ENCODE results near the gene ZNF212.
"Not testable (repeated sequence)": the region's sequence is repeated elsewhere in the genome, so short reads cannot be mapped to it uniquely, and the experiment has no call there.

ZNF212 gene

DNA sequence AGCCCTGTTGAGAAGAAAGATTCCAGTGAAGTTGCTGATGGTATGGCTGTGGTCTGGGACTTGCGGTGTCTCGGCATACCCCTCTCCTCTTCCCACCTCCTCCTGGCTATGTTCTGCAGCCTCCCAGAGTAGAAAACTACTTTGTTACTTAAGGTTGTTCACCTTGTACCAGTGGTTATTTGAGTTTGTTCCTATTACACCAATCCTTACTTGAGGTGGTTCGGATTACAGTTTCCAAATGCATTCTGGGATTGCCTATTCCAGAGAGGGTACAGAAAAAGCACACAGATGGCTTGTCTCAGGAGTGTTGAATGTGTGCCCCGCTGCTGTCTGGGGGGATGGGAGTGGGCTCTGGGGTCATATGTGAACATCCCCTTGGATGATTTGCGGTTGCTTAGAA lies 15.7 kb downstream of the ZNF212 start:
- peaks cover 60% of the 10 kb centered on the region for H3K36me3 Mint-ChIP-seq
- H3K4me3 Mint-ChIP-seq = no peak overlapping the region
- no peak overlapping the region for H3K27ac Mint-ChIP-seq
- DNase-seq (ENCODE audit: low spot score in 2 of 2) = no peak
- no peak for ATAC-seq
- H3K9me3 Mint-ChIP-seq = no peaks in the 10 kb centered on the region
- H3K4me1 Mint-ChIP-seq = no peaks in the 10 kb centered on the region

DNA sequence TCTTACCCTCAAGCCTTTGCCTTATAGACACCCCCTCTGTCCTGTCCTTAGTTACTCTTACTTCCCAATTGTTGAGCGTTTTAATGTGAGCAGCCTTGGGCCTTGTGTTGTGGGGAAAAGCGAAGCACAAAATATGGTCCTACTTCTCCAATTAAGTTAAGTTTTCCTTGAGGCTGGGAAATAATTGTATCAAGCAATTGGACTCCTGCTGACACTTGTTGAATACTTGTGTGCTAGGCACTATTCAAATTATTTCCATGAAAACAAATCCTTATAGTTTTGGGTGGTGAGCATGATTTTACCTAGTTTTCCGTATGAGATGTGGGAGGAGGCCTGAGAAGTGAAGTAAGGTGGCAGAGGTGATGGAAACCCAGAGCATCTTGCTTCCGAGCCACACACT lies 17.1 kb downstream of the ZNF212 start:
- Mint-ChIP-seq H3K27ac (peak overlapping the region; percentile 27), H3K4me3 (no peak overlapping the region), H3K36me3 (peaks cover 50% of the 10 kb centered on the region), H3K9me3 (no peaks in the 10 kb centered on the region), H3K4me1 (peaks cover 14% of the 10 kb centered on the region)
- ATAC-seq (no peak), DNase-seq (ENCODE audit: low spot score in 2 of 2) (no peak)

DNA sequence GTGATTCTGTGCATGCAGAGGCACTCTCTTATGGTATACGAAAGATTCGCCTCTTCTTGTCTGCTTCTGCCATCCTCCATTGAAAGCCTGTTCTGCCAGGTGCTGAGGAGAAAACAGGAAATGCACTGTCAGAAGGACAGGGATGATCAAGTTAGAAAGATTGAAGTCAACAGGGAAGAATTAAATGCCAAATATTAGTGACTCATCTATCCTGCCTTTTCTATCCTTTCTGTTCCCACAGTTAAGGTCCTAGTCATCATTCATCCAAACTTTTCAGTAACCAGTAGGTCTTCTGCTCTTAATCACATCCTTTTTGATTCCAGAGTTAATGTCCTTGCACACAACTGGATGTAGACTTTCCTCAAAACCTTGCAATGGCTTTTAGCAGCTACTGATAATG lies 17.7 kb downstream of the ZNF212 start:
- H3K27ac Mint-ChIP-seq = peak overlapping the region; percentile 27
- ATAC-seq = no peak

DNA sequence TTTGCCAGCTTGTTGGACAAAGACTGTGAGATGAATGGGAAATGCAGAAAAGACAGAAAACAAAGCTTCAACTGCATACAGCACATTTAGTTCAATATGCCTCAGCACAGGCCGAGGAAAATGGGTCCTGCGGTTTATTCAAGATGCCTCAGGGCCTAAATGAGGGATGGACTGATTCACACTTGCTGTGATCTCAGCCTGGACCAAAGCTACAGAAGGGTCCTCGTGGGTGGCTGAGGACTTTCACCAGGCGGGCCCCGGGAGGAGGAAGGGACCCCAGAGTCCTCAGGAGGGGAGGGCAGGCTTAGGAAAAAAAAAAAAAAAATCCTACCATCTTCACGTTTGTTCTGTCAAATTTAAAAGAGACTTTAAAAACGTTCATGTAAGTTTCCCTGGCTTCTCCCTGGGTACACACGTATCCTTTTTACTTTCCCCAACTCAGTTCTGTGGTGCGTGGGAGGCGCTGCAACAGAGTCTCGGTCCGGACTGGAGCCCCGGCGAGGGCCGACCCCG lies 21.9 kb downstream of the ZNF212 start:
- DNase-seq (ENCODE audit: low spot score in 2 of 2) = peak in 1 of 2 donors; percentile 16
- H3K4me3 Mint-ChIP-seq = peak overlapping the region; percentile 81
- peaks cover 43% of the 10 kb centered on the region for H3K4me1 Mint-ChIP-seq
- no peaks in the 10 kb centered on the region for H3K9me3 Mint-ChIP-seq
- peaks cover 27% of the 10 kb centered on the region for H3K36me3 Mint-ChIP-seq
- H3K27ac Mint-ChIP-seq = peak overlapping the region; percentile 96
- peak; percentile 66 for ATAC-seq

More for the DNA sequence above, 17.7 kb downstream of the ZNF212 start:
- Mint-ChIP-seq H3K36me3 (peaks cover 47% of the 10 kb centered on the region), H3K4me1 (peaks cover 17% of the 10 kb centered on the region), H3K9me3 (no peaks in the 10 kb centered on the region), H3K4me3 (no peak overlapping the region)
- DNase-seq (ENCODE audit: low spot score in 2 of 2) = no peak

DNA sequence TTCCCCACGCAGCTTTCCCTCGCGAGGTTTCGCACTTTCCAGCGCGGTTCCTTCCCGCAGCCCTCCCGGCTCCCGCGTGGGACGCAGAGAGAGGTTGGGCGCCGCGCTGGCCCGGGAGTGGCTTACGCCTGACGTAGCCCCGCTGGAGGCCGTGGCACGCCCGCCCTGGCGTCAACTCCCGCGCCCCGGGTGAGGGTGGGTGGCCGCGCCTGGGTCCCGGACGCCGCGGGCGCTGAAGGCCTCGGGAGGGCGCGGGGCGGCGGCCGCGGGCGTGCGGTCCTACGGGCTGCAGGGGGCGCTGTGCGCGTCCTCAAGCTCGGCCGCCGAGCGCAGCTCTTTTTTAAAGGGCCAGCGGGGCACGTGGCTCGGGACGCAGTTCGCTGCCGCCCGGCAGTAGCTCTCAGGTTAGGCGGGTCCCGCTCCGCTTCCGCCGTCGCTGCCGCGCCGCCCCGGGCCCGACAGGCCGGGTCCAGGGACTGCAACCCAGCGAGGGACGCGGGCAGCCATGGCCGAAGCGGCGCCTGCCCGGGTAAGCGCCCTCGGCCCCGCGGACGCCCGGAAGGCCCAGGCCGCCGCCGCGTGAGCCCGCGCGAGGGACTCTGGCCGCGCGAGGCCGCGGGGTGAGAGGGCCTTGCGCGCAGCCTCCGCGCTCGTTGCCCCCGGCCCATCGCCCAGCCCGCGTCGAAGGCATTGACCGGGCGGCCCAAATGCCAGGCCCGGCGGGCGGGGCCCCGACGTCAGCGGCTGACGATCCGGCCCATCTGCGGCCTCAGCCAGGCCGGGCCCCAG lies 22.6 kb downstream of the ZNF212 start, which contains the start of gene ZNF783:
Gene ZNF783 (plus strand): TSS at position 368 of the 789 bp plus-strand sequence. CDS start 138 bp downstream, at position 506.
- no peaks in the 10 kb centered on the region for H3K9me3 Mint-ChIP-seq
- H3K27ac Mint-ChIP-seq = peak within 1 kb of the TSS; percentile 96
- DNase-seq (ENCODE audit: low spot score in 2 of 2) (peak; percentile 80 to 90), ATAC-seq (peak; percentile 90)
- peaks cover 43% of the 10 kb centered on the region for H3K4me1 Mint-ChIP-seq
- H3K4me3 Mint-ChIP-seq = peak within 1 kb of the TSS; percentile 81
- peaks cover 33% of the 10 kb centered on the region for H3K36me3 Mint-ChIP-seq

DNA sequence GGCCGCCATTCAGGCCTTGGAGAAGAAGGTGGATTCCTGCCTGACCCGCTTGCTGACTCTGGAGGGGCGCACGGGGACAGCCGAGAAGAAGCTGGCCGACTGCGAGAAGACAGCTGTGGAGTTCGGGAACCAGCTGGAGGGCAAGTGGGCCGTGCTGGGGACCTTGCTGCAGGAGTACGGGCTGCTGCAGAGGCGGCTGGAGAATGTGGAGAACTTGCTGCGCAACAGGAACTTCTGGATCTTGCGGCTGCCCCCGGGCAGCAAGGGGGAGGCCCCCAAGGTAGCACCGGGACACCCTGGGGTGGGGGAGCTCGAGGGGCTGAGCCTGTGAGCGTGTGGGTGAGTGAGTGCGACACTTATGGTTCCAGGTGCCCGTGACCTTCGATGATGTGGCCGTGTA lies 27.0 kb downstream of the ZNF212 start:
- Mint-ChIP-seq H3K27ac (peak overlapping the region; percentile 90), H3K36me3 (peaks cover 75% of the 10 kb centered on the region)

DNA sequence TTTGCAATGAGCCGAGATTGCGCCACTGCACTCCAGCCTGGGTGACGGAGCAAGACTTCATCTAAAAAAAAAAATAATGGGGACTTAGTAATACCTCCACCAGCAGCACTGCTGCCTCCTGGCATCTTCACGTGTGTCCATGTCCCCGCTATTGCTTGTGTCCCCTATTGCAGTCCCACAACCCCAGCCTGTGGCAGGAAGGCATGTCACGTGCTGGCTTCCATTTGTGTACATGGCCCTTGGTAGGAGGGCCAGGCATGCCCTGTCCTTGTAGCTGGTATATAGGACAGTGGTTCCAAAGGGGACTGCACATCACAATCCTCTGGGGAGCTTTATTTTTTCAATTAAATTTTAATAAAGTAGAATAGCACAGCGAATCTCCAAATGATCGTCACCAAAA lies 28.3 kb downstream of the ZNF212 start:
- DNase-seq (ENCODE audit: low spot score in 2 of 2) (no peak), ATAC-seq (no peak)
- Mint-ChIP-seq H3K4me3 (no peak overlapping the region), H3K4me1 (peaks cover 26% of the 10 kb centered on the region), H3K36me3 (peaks cover 84% of the 10 kb centered on the region), H3K27ac (no peak overlapping the region), H3K9me3 (no peaks in the 10 kb centered on the region)

More for the DNA sequence above, 27.0 kb downstream of the ZNF212 start:
- Mint-ChIP-seq H3K9me3 (no peaks in the 10 kb centered on the region), H3K4me1 (peaks cover 30% of the 10 kb centered on the region), H3K4me3 (no peak overlapping the region)
- DNase-seq (ENCODE audit: low spot score in 2 of 2) (no peak), ATAC-seq (no peak)

DNA sequence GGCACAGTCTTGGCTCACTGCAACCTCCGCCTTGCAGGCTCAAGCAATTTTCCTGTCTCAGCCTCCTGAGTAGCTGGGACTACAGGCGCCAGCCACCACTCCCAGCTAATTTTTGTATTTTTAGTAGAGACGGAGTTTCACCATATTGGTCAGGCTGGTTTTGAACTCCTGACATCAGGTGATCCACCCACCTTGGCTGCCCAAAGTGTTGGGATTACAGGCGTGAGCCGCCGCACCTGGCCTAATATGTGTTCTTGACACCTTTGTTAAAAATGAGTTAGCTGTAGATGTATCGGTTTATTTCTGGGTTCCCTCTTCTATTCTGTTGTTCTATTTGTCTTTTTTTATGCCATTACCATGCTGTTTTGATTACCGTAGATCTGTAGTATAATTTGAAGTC lies 35.0 kb downstream of the ZNF212 start:
- H3K4me1 Mint-ChIP-seq; H3K4me3 Mint-ChIP-seq; DNase-seq (ENCODE audit: low spot score in 2 of 2); H3K27ac Mint-ChIP-seq; H3K9me3 Mint-ChIP-seq; ATAC-seq: not testable (repeated sequence)
- H3K36me3 Mint-ChIP-seq = peaks cover 100% of the 10 kb centered on the region

DNA sequence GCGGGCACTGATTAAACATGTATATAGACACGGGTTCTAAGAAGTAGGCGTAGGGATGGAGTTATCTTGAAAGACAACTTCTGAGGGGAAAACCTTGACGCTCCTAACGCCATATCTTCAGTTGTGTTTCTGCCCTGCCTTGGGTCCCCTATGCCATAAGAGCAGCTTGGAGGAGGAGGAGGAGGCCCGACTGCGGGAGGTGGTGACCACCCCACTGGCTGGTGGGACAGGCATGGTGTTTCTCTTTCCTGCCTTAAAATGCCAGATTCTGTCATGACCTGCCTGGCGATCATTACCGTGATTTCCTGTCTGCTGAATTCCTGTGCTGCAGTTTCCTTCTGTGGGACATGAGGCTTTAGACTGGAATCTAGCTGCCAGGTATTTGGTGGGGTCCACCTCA lies 38.4 kb downstream of the ZNF212 start:
- ATAC-seq (no peak), DNase-seq (ENCODE audit: low spot score in 2 of 2) (no peak)
- Mint-ChIP-seq H3K27ac (peak overlapping the region; percentile 72), H3K4me3 (no peak overlapping the region), H3K36me3 (peaks cover 81% of the 10 kb centered on the region), H3K4me1 (peaks cover 6% of the 10 kb centered on the region), H3K9me3 (no peaks in the 10 kb centered on the region)

DNA sequence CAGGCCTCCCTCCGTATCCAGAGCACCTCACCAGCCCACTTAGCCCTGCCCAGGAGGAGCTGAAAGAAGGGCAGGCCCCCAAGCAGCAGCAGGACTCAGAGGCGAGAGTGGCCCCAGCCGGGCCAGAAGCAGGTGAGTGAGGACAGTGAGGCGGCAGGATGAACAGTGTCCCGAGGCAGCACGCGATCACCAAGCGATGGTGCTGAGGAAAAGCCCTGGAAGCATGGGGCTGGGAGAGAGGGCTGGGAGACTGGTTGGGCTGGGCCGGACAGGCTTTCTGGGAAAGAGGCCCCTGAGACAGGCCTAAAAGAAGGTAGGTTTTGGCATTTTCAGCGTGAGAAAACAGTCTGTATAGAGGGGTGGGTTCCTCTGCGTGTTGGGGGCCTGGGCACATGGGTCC lies 38.9 kb downstream of the ZNF212 start:
- ATAC-seq = no peak
- Mint-ChIP-seq H3K9me3 (no peaks in the 10 kb centered on the region), H3K27ac (peak overlapping the region; percentile 72), H3K4me1 (peaks cover 6% of the 10 kb centered on the region), H3K36me3 (peaks cover 76% of the 10 kb centered on the region), H3K4me3 (no peak overlapping the region)
- no peak for DNase-seq (ENCODE audit: low spot score in 2 of 2)

DNA sequence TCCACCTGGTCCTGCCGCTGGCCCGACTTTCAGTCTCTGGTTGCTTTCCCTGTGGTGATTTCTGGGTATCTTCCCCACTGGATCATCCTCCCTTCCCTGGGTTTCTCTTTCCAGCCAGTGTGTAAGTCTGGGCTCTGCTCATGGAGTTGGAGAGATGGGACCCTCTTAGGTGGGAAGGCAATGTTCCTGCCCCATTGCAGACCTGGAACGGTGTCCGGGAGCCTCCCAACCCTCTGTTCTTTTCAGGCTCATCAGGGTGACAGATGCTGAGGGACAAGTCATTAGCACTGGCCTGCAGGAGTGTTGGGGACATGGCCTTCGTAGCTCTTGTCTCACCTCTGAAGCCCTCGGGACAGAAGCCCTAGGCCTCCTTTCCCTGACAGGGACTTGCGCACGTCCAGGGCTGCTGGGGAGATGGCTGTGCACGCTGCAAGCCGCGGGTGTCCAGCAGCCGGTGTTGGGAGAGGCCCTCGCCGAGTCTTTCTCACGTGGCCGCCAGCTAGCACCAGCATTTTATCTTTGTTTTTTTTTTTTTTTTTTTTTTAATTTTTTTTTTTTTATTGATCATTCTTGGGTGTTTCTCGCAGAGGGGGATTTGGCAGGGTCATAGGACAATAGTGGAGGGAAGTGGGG lies 39.8 kb downstream of the ZNF212 start:
- H3K27ac Mint-ChIP-seq = no peak overlapping the region
- peaks cover 9% of the 10 kb centered on the region for H3K4me1 Mint-ChIP-seq
- H3K36me3 Mint-ChIP-seq = peaks cover 68% of the 10 kb centered on the region
- ATAC-seq = no peak
- H3K9me3 Mint-ChIP-seq = no peaks in the 10 kb centered on the region
- H3K4me3 Mint-ChIP-seq = no peak overlapping the region
- DNase-seq (ENCODE audit: low spot score in 2 of 2) = no peak

DNA sequence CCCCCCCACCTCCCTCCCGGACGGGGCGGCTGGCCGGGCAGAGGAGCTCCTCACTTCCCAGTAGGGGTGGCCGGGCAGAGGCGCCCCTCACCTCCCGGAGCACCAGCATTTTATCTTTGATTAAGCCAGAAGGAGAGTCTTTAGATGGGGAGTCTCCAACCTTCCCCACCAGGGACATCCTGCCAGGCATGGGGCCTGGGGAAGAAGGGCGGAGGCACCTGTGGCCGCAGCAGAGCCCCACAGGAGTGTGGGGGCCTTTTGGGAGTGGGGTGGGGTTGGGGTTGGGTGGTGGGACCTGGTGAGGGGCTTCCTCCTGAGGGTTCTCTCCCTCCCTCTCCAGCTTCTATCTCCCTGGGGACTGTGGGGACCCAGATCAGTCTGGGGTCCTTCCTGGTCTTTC lies 40.7 kb downstream of the ZNF212 start:
- DNase-seq (ENCODE audit: low spot score in 2 of 2) = no peak
- peaks cover 64% of the 10 kb centered on the region for H3K36me3 Mint-ChIP-seq
- H3K4me3 Mint-ChIP-seq = no peak overlapping the region
- H3K9me3 Mint-ChIP-seq = no peaks in the 10 kb centered on the region
- no peak for ATAC-seq
- no peak overlapping the region for H3K27ac Mint-ChIP-seq
- peaks cover 13% of the 10 kb centered on the region for H3K4me1 Mint-ChIP-seq

DNA sequence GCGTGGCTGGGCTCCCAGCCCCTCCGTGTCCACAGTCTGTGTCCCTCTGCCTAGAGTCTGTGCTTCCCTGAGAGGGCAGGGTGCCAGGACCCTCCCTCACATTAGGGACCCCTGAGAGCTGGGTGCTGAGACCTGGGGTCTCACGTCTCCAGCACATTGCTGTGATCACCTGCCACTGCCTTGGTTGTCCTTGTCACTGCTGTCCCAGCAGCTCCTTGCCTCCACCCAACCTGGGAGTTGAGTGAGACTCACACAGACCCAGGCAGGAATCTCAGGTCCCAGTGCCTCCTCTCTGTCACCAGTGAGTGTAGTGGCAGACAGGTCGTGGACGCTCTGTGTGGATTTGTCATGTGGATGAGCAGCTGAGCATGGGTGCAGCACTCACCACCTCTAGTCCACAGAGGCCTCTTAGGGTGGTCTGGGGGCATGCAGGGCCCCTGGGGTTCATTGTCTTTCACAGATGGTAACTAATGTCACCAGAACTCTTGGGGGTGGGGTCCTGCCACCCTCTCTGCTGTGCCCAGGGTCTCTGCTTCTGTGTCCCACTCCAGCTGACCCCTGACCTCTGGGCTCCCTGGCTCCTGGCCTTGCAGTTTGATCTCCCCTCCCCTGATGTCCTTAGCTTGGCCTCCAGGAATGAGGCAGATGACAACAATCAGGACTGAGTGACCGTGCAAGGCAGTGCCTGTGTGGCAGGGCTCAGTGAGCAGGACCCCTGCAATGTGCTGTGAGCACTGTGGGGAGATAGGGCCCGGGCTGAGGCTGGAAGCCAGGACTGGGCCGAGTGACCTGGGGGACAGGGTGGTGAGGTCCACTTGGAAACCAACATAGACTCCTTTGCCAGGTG lies 41.4 kb downstream of the ZNF212 start:
- ATAC-seq (no peak), DNase-seq (ENCODE audit: low spot score in 2 of 2) (no peak)
- H3K4me3 Mint-ChIP-seq = no peak overlapping the region
- peaks cover 64% of the 10 kb centered on the region for H3K36me3 Mint-ChIP-seq
- no peaks in the 10 kb centered on the region for H3K9me3 Mint-ChIP-seq
- peaks cover 20% of the 10 kb centered on the region for H3K4me1 Mint-ChIP-seq
- peak overlapping the region; percentile 12 for H3K27ac Mint-ChIP-seq

DNA sequence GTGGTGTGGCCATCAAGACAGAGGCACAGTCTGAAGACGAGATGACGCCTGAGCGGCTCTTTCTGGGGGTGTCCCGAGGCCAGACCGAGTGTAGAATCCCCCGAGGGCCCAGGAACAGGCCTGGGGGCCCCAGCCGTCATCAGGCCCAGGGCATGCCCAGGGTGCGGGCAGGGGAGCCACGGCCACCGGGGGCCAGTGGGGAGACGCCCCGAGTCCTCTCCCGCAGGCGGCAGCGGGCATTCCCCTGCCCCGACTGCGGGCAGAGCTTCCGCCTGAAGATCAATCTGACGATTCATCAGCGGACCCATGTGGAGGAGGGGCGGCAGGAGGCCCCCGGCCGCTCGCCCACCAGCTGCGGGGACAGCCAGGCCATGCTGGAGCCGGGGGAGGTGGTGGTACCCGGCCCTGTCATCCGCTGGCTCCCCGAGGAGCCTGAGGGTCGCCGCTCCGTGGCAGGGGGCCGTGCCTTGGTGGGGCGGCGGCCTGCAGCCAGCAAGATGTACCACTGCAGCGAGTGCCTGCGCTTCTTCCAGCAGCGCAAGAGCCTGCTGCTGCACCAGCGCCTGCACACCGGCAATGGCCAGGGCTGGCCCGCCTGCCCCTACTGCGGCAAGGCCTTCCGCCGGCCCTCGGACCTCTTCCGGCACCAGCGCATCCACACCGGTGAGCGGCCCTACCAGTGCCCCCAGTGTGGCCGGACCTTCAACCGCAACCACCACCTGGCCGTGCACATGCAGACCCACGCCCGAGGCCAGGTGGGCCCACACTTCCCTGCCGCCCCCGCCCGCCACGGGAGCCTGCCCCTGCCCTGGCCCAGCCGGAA lies 42.3 kb downstream of the ZNF212 start:
- peaks cover 55% of the 10 kb centered on the region for H3K36me3 Mint-ChIP-seq
- H3K27ac Mint-ChIP-seq = peak overlapping the region; percentile 12
- DNase-seq (ENCODE audit: low spot score in 2 of 2) (no peak), ATAC-seq (no peak)
- no peak overlapping the region for H3K4me3 Mint-ChIP-seq
- no peaks in the 10 kb centered on the region for H3K9me3 Mint-ChIP-seq
- peaks cover 29% of the 10 kb centered on the region for H3K4me1 Mint-ChIP-seq

Data from stimulated activated effector memory CD8-positive, alpha-beta T cell treated with anti-CD3 and anti-CD28 coated beads, Interleukin-12 subunit alpha, Interleukin-12 subunit beta, amount 100 ng/mL, for 72 hours (primary cell).